ENCODE results near the gene SATB1.

Gene SATB1

DNA sequence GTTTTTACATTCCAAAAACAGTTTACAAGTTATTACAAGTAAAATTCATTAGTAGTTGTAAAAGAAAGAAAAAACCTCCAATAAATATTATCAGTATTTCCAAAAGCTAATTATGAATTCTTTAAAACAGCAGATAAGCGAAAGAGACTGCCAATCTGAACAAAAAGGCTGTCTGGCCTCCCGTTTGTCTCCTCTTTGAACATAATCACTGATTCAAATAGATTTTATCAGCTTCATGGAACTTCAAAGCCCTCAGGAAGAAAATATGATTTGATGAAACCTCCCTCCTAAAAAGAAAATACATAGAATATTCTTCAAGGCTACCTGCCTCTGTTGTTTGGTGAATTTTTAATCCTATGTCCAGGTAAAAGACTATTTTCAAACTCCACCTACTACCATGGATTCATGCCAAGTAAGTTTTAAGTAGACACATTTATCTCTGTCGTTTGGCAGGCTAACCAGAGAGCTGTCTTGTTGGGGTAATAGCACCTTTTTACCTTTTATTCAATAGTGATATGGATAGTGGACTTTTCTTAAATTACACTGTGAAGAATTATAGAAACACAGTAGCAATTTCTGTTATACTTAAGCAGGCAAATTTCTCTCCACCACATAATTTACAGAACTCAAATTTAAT, 35.0 kb downstream of the SATB1 start (continued):
- no peak for TF ChIP-seq ZNF449 (tag by site-specific recombination; IDR thresholded peaks at IDR 0.05)

DNA sequence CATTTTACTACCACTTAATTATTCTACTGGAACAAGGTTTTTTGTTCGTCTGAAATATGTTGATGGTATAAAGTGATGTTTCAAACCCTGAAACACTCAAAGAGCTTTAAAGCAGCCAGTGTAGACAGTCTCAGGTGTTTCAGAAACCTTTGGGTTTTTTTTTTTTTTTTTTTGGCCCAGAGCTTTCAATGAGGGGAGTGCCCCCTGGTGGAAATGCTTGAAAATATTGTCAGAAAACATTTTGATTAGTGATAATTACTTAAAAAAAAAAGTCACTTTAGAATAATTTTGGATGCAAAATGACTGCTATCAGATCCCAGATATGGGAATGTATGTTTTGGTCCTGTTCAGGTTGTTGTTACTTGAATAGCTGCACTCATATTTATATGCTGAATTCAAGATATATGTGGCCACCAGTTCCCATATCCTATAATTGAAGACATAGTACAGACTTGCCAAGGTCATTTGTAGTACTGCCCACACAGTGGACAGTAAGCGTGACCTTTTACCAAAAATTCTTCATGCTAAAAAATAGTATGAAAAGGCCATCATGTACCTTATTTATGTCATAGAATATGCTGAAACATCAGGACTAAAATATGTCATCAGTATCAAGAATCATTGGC, 35.9 kb downstream of the SATB1 start:
- ChIA-PET CTCF (interaction anchor here (0.6 to 2.3 kb wide), 25 partner anchors 9 to 963 kb away, joined by 3 to 15 read pairs (median 4); no protein-coding TSS in a partner anchor), POLR2A (no interaction called here)
- peaks cover 3% of the 10 kb centered on the region for H3K4me1 ChIP-seq (ENCODE audit: control insufficient read depth, insufficient read depth, low read length)
- H3K27ac ChIP-seq (ENCODE audit: extremely low read depth, low read depth, low read length): no peak overlapping the region
- TF ChIP-seq ZFP3 (tag by site-specific recombination; IDR thresholded peaks at IDR 0.05; ENCODE audit: low read depth): no peak
- TF ChIP-seq, protein P1, sequence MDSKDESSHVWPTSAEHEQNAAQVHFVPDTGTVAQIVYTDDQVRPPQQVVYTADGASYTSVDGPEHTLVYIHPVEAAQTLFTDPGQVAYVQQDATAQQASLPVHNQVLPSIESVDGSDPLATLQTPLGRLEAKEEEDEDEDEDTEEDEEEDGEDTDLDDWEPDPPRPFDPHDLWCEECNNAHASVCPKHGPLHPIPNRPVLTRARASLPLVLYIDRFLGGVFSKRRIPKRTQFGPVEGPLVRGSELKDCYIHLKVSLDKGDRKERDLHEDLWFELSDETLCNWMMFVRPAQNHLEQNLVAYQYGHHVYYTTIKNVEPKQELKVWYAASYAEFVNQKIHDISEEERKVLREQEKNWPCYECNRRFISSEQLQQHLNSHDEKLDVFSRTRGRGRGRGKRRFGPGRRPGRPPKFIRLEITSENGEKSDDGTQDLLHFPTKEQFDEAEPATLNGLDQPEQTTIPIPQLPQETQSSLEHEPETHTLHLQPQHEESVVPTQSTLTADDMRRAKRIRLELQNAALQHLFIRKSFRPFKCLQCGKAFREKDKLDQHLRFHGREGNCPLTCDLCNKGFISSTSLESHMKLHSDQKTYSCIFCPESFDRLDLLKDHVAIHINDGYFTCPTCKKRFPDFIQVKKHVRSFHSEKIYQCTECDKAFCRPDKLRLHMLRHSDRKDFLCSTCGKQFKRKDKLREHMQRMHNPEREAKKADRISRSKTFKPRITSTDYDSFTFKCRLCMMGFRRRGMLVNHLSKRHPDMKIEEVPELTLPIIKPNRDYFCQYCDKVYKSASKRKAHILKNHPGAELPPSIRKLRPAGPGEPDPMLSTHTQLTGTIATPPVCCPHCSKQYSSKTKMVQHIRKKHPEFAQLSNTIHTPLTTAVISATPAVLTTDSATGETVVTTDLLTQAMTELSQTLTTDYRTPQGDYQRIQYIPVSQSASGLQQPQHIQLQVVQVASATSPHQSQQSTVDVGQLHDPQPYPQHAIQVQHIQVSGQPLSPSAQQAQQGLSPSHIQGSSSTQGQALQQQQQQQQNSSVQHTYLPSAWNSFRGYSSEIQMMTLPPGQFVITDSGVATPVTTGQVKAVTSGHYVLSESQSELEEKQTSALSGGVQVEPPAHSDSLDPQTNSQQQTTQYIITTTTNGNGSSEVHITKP (tag by site-specific recombination; IDR thresholded peaks at IDR 0.05): no peak
- no peak for TF ChIP-seq ZNF37A (tag by site-specific recombination; IDR thresholded peaks at IDR 0.05)
- no peak for TF ChIP-seq BCL11A (tag by site-specific recombination; IDR thresholded peaks at IDR 0.05; ENCODE audit: low read depth)
- TF ChIP-seq TCF7L2 (IDR thresholded peaks at IDR 0.05; ENCODE audit: borderline replicate concordance, low read depth, low read length): no peak
- TF ChIP-seq TSHZ1 (tag by site-specific recombination; IDR thresholded peaks at IDR 0.05; ENCODE audit: borderline replicate concordance): no peak
- TF ChIP-seq, protein P2, sequence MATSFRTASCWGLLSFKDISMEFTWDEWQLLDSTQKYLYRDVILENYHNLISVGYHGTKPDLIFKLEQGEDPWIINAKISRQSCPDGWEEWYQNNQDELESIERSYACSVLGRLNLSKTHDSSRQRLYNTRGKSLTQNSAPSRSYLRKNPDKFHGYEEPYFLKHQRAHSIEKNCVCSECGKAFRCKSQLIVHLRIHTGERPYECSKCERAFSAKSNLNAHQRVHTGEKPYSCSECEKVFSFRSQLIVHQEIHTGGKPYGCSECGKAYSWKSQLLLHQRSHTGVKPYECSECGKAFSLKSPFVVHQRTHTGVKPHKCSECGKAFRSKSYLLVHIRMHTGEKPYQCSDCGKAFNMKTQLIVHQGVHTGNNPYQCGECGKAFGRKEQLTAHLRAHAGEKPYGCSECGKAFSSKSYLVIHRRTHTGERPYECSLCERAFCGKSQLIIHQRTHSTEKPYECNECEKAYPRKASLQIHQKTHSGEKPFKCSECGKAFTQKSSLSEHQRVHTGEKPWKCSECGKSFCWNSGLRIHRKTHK (tag by site-specific recombination; IDR thresholded peaks at IDR 0.05): no peak
- TF ChIP-seq ZNF654 (tag by site-specific recombination; IDR thresholded peaks at IDR 0.05; ENCODE audit: low read depth): peak; percentile 63
- TF ChIP-seq ZBTB7A (tag by site-specific recombination; IDR thresholded peaks at IDR 0.05; ENCODE audit: low read depth): no peak
- TF ChIP-seq ZNF585B (tag by site-specific recombination; IDR thresholded peaks at IDR 0.05): no peak
- no peak for TF ChIP-seq ZNF747 (tag by site-specific recombination; IDR thresholded peaks at IDR 0.05)
- TF ChIP-seq ZNF280C (tag by site-specific recombination; IDR thresholded peaks at IDR 0.05): no peak
- TF ChIP-seq, protein P3, sequence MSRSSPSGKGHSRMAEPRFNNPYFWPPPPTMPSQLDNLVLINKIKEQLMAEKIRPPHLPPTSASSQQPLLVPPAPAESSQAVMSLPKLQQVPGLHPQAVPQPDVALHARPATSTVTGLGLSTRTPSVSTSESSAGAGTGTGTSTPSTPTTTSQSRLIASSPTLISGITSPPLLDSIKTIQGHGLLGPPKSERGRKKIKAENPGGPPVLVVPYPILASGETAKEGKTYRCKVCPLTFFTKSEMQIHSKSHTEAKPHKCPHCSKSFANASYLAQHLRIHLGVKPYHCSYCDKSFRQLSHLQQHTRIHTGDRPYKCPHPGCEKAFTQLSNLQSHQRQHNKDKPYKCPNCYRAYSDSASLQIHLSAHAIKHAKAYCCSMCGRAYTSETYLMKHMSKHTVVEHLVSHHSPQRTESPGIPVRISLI (tag by site-specific recombination; IDR thresholded peaks at IDR 0.05): peak; percentile 82
- TF ChIP-seq GFI1B (tag by site-specific recombination; IDR thresholded peaks at IDR 0.05): no peak
- H3K9me3 ChIP-seq (ENCODE audit: control insufficient read depth, insufficient read depth, low read depth, low read length): no peaks in the 10 kb centered on the region
- H3K4me3 ChIP-seq (ENCODE audit: low read depth, low read length): no peak overlapping the region
- peaks cover 8 to 9% of the 10 kb centered on the region in 2 experiments for H3K36me3 ChIP-seq (ENCODE audit: control insufficient read depth in 2 of 2, insufficient read depth in 1 of 2, low read length in 2 of 2)
